Neural crest cell (in vitro differentiated cells): ENCODE measurements around the gene HOXC6. TPM values are rescaled to one million over a fixed set of nuclear protein-coding genes. Genes with fewer than 3 reads are reported as not detected.

Source experiments
- DNase-seq: peaks from one replicate; pipeline ENCODE4 v3.0.0; 2021; ENCODE audit warnings: low read depth, mixed read lengths, low spot score
- H3K27ac Mint-ChIP-seq: one replicate; pipeline ENCODE4 v1.8.0; 2021; ENCODE audit warnings: mild to moderate bottlenecking, mixed read lengths; ENCODE audit not compliant: unreplicated experiment
- H3K27me3 Mint-ChIP-seq: 2 replicates; pipeline ENCODE4 v1.8.0; 2021; ENCODE audit warnings: low read depth, mild to moderate bottlenecking, mixed read lengths
- H3K36me3 Mint-ChIP-seq: 2 replicates; pipeline ENCODE4 v1.8.0; 2021; ENCODE audit warnings: low read depth, mild to moderate bottlenecking, mixed read lengths
- H3K4me1 Mint-ChIP-seq: 2 replicates; pipeline ENCODE4 v1.8.0; 2021; ENCODE audit warnings: mixed read lengths
- H3K4me3 Mint-ChIP-seq: one replicate; pipeline ENCODE4 v1.8.0; 2021; ENCODE audit warnings: mild to moderate bottlenecking, mixed read lengths
- H3K9me3 Mint-ChIP-seq: 2 replicates; pipeline ENCODE4 v1.8.0; 2021; ENCODE audit warnings: mixed read lengths
- total RNA-seq: library from RNA; stranded (reverse); gene quantifications from 2 replicates; pipeline ENCODE4 v1.2.1, GENCODE V29; 2021
- TF ChIP-seq, protein P1 (sequence below): fragments of 200-600 bp; sonication (generic); conservative IDR thresholded peaks from 2 replicates; pipeline ENCODE4 v1.5.0; 2021; ENCODE audit warnings: antibody characterized with exemption, mild to moderate bottlenecking

HOXC6 gene
- total RNA-seq, 1 donor from 2014 or later, result 11.0 TPM

GRCh38 chr12:54036620-54037359, 8.6 kb downstream of the HOXC6 start:
- peaks cover 3% of the 10 kb centered on the region for H3K4me1 Mint-ChIP-seq
- no peak overlapping the region for H3K27ac Mint-ChIP-seq
- peak overlapping the region; percentile 77 for H3K4me3 Mint-ChIP-seq
- peaks cover 97% of the 10 kb centered on the region for H3K27me3 Mint-ChIP-seq
- no peaks in the 10 kb centered on the region for H3K9me3 Mint-ChIP-seq
- no peak for DNase-seq
- TF ChIP-seq, protein P1, sequence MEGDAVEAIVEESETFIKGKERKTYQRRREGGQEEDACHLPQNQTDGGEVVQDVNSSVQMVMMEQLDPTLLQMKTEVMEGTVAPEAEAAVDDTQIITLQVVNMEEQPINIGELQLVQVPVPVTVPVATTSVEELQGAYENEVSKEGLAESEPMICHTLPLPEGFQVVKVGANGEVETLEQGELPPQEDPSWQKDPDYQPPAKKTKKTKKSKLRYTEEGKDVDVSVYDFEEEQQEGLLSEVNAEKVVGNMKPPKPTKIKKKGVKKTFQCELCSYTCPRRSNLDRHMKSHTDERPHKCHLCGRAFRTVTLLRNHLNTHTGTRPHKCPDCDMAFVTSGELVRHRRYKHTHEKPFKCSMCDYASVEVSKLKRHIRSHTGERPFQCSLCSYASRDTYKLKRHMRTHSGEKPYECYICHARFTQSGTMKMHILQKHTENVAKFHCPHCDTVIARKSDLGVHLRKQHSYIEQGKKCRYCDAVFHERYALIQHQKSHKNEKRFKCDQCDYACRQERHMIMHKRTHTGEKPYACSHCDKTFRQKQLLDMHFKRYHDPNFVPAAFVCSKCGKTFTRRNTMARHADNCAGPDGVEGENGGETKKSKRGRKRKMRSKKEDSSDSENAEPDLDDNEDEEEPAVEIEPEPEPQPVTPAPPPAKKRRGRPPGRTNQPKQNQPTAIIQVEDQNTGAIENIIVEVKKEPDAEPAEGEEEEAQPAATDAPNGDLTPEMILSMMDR, result no peak
- H3K36me3 Mint-ChIP-seq, result peaks cover 3% of the 10 kb centered on the region

- peaks cover 97% of the 10 kb centered on the region for H3K27me3 Mint-ChIP-seq
- peaks cover 3% of the 10 kb centered on the region for H3K4me1 Mint-ChIP-seq
- peak overlapping the region; percentile 77 for H3K4me3 Mint-ChIP-seq
- no peak overlapping the region for H3K27ac Mint-ChIP-seq
- TF ChIP-seq, protein P1, result no peak
- peaks cover 3% of the 10 kb centered on the region for H3K36me3 Mint-ChIP-seq
- no peaks in the 10 kb centered on the region for H3K9me3 Mint-ChIP-seq
- no peak for DNase-seq
Measured at GRCh38 chr12:54037360-54038283, 9.4 kb downstream of the HOXC6 start.

- DNase-seq, result no peak
- no peaks in the 10 kb centered on the region for H3K9me3 Mint-ChIP-seq
- TF ChIP-seq, protein P1, result no peak
- H3K36me3 Mint-ChIP-seq, result peaks cover 3% of the 10 kb centered on the region
- H3K4me1 Mint-ChIP-seq, result peaks cover 3% of the 10 kb centered on the region
- H3K27me3 Mint-ChIP-seq, result peaks cover 97% of the 10 kb centered on the region
- H3K4me3 Mint-ChIP-seq, result peak overlapping the region; percentile 77
- H3K27ac Mint-ChIP-seq, result no peak overlapping the region
Measured at GRCh38 chr12:54038284-54038870, 10.1 kb downstream of the HOXC6 start.

DNA sequence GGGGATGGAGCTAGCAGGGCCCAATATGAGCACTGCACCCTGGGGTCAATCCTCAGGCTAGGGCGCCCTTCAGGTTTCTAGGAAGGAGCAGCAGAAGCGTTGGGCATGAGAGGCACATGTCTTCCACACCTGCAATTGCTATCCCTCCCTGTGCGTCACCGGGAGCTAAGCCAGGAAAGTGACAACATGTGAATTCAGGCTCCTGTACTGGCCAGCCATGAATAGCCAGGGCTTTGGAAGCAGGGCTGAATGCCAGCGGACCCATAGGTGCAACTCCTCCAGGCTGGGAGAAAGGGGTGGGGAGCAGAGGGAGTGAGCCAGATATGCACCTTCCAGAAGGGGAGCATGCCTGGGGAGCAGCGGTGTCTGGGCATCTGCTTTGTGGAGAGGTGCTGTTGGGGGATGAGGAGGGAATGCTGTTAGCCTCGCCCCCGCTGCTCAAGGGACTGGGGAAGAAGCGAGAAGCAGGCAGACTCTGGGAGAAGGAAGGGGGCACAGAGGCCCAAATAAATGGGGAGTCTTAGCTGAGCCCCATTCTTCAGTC, 10.7 kb downstream of the HOXC6 start:
- Mint-ChIP-seq H3K27ac (no peak overlapping the region), H3K4me1 (peaks cover 3% of the 10 kb centered on the region), H3K9me3 (no peaks in the 10 kb centered on the region), H3K36me3 (peaks cover 3% of the 10 kb centered on the region), H3K4me3 (peak overlapping the region; percentile 45), H3K27me3 (peaks cover 100% of the 10 kb centered on the region)
- TF ChIP-seq, protein P1, result no peak
- DNase-seq, result no peak
